Measurements from ENCODE around the gene JUNB. TPM values are rescaled to one million over a fixed set of nuclear protein-coding genes. Genes with fewer than 3 reads are reported as not detected.

Gene JUNB
- total RNA-seq, 1 donor from 2014 or later, result 101 TPM

GRCh38 chr19:12754465-12755196, 36.7 kb upstream of the JUNB start:
- Mint-ChIP-seq H3K4me1 (ENCODE audit: low read depth, unreplicated experiment) (no peaks in the 10 kb centered on the region), H3K36me3 (ENCODE audit: low read depth, unreplicated experiment) (no peaks in the 10 kb centered on the region), H3K27ac (ENCODE audit: unreplicated experiment) (no peak overlapping the region), H3K9me3 (ENCODE audit: unreplicated experiment) (peaks cover 4% of the 10 kb centered on the region), H3K4me3 (ENCODE audit: unreplicated experiment) (no peak overlapping the region), H3K27me3 (ENCODE audit: low read depth, unreplicated experiment) (peaks cover 36% of the 10 kb centered on the region)
- Histone ChIP-seq H4K20me1 (ENCODE audit: insufficient read depth, low read length) (no peaks in the 10 kb centered on the region), H3K79me2 (ENCODE audit: insufficient read depth, low read length) (no peaks in the 10 kb centered on the region), H3K4me2 (ENCODE audit: low read length) (no peak overlapping the region), H3K27me3 (ENCODE audit: insufficient read depth, low read length) (peaks cover 8% of the 10 kb centered on the region), H3K36me3 (ENCODE audit: insufficient read depth, low read length) (no peaks in the 10 kb centered on the region), H3K4me3 (ENCODE audit: insufficient read depth, low read depth, low read length) (no peak overlapping the region), H3K9me3 (ENCODE audit: insufficient read depth, low read depth, low read length) (no peaks in the 10 kb centered on the region), H2AFZ (ENCODE audit: low read depth, low read length) (no peak overlapping the region), H3K4me1 (ENCODE audit: insufficient read depth, low read length) (no peaks in the 10 kb centered on the region), H3K9ac (ENCODE audit: low read length) (no peak overlapping the region), H3K27ac (ENCODE audit: low read depth, low read length) (no peak overlapping the region)
- TF ChIP-seq EZH2 (IDR thresholded peaks at IDR 0.05; ENCODE audit: insufficient read depth, low read length) (no peak), CTCF (IDR thresholded peaks at IDR 0.05; ENCODE audit: insufficient read depth, low read depth, low read length) (no peak)
- no peak for DNase-seq (ENCODE audit: low read depth)
- no peak for FAIRE-seq

- no peaks in the 10 kb centered on the region for H4K20me1 ChIP-seq (ENCODE audit: insufficient read depth, low read length)
- Mint-ChIP-seq H3K36me3 (ENCODE audit: low read depth, unreplicated experiment) (no peaks in the 10 kb centered on the region), H3K27me3 (ENCODE audit: low read depth, unreplicated experiment) (peaks cover 23% of the 10 kb centered on the region), H3K9me3 (ENCODE audit: unreplicated experiment) (no peaks in the 10 kb centered on the region), H3K27ac (ENCODE audit: unreplicated experiment) (no peak overlapping the region), H3K4me1 (ENCODE audit: low read depth, unreplicated experiment) (no peaks in the 10 kb centered on the region), H3K4me3 (ENCODE audit: unreplicated experiment) (no peak overlapping the region)
- H3K27ac ChIP-seq (ENCODE audit: low read depth, low read length), result no peak overlapping the region
- no peak overlapping the region for H3K9ac ChIP-seq (ENCODE audit: low read length)
- TF ChIP-seq CTCF (IDR thresholded peaks at IDR 0.05; ENCODE audit: insufficient read depth, low read depth, low read length) (no peak), EZH2 (IDR thresholded peaks at IDR 0.05; ENCODE audit: insufficient read depth, low read length) (no peak)
- no peaks in the 10 kb centered on the region for H3K4me1 ChIP-seq (ENCODE audit: insufficient read depth, low read length)
- no peak overlapping the region for H3K4me3 ChIP-seq (ENCODE audit: insufficient read depth, low read depth, low read length)
- DNase-seq (ENCODE audit: low read depth) (no peak), FAIRE-seq (peak; percentile 26)
- H3K79me2 ChIP-seq (ENCODE audit: insufficient read depth, low read length), result no peaks in the 10 kb centered on the region
- H3K27me3 ChIP-seq (ENCODE audit: insufficient read depth, low read length), result peaks cover 3% of the 10 kb centered on the region
- H3K36me3 ChIP-seq (ENCODE audit: insufficient read depth, low read length), result no peaks in the 10 kb centered on the region
- no peak overlapping the region for H3K4me2 ChIP-seq (ENCODE audit: low read length)
- no peaks in the 10 kb centered on the region for H3K9me3 ChIP-seq (ENCODE audit: insufficient read depth, low read depth, low read length)
- H2AFZ ChIP-seq (ENCODE audit: low read depth, low read length), result no peak overlapping the region
Observed at GRCh38 chr19:12756150-12756883, 35.0 kb upstream of the JUNB start.

All from astrocyte (in vitro differentiated cells and primary cell).